HG03354 (cell line): ENCODE data around the gene TRIP13.

Experiments used
- ATAC-seq: cut with Tn5 transposase; IDR thresholded peaks from one replicate; pipeline ENCODE4 v1.9.1; 2021; ENCODE audit warnings: mild to moderate bottlenecking; ENCODE audit not compliant: unreplicated experiment, poor library complexity, severe bottlenecking

TRIP13 gene

GRCh38 chr5:854966-855743 lies 37.5 kb upstream of the TRIP13 start:
- no peak for ATAC-seq

GRCh38 chr5:855771-856530 lies 36.7 kb upstream of the TRIP13 start:
- no peak for ATAC-seq

- ATAC-seq: no peak
Measured at GRCh38 chr5:856531-857425, 35.9 kb upstream of the TRIP13 start.

GRCh38 chr5:858726-859125 lies 34.0 kb upstream of the TRIP13 start:
- ATAC-seq: no peak

- ATAC-seq: no peak
Measured at GRCh38 chr5:859391-859790, 33.3 kb upstream of the TRIP13 start.

GRCh38 chr5:859798-860296 lies 32.8 kb upstream of the TRIP13 start:
- ATAC-seq: no peak

- ATAC-seq: no peak
Measured at GRCh38 chr5:860506-861150, 32.1 kb upstream of the TRIP13 start.

- no peak for ATAC-seq
Measured at GRCh38 chr5:861442-862366, 31.0 kb upstream of the TRIP13 start.

GRCh38 chr5:862367-863243 lies 30.1 kb upstream of the TRIP13 start:
- no peak for ATAC-seq

- no peak for ATAC-seq
Measured at GRCh38 chr5:863244-863805, 29.4 kb upstream of the TRIP13 start.

- no peak for ATAC-seq
Measured at GRCh38 chr5:864492-865167, 28.1 kb upstream of the TRIP13 start.

GRCh38 chr5:865168-865521 lies 27.5 kb upstream of the TRIP13 start:
- no peak for ATAC-seq

- ATAC-seq: no peak
Measured at GRCh38 chr5:865771-866170, 26.9 kb upstream of the TRIP13 start.

GRCh38 chr5:867300-867870 lies 25.3 kb upstream of the TRIP13 start:
- no peak for ATAC-seq

GRCh38 chr5:868428-869135 lies 24.1 kb upstream of the TRIP13 start:
- ATAC-seq: no peak

- no peak for ATAC-seq
Measured at GRCh38 chr5:870956-871355, 21.7 kb upstream of the TRIP13 start.
